GM12878 (cell line): ENCODE results near the gene HJV. TPM values are rescaled to one million over a fixed set of nuclear protein-coding genes. Genes with fewer than 3 reads are reported as not detected.
"Not testable (repeated sequence)": the region's sequence is repeated elsewhere in the genome, so short reads cannot be mapped to it uniquely, and the experiment has no call there.

Source experiments
- ATAC-seq: fragments of 200-7000 bp; cut with Tn5 transposase; 3 replicates; pipeline ENCODE4 v1.9.1; 2020; ENCODE audit warnings: mild to moderate bottlenecking, moderate library complexity
- BruUV-seq: library from RNA; stranded (reverse); fragments of 400-500 nt; replicated peaks from 2 replicates; lab custom pipeline; 2021; lab: Mats Ljungman, UMichigan
- CTCF ChIA-PET: fragments of 300-600 bp; sonication (Branson Sonifier 250); formaldehyde crosslinking; extraction: SDS; loops from one replicate; lab custom pipeline; 2021; ENCODE audit warnings: inconsistent platforms; lab: Yijun Ruan, JAX
- POLR2A ChIA-PET: fragments of 350-600 bp; formaldehyde crosslinking; extraction: SDS; loops from one replicate; lab custom pipeline; 2021; ENCODE audit warnings: inconsistent platforms; lab: Charles Lee
- RAD21 ChIA-PET: fragments of 300-600 bp; sonication (Branson Sonifier 250); formaldehyde crosslinking; loops from one replicate; lab custom pipeline; 2023; ENCODE audit warnings: antibody characterized with exemption; ENCODE audit not compliant: unreplicated experiment; lab: Charles Lee
- SMC1A ChIA-PET: fragments of 300-600 bp; sonication (Branson Sonifier 250); formaldehyde crosslinking; loops from one replicate; lab custom pipeline; 2023; ENCODE audit not compliant: unreplicated experiment, uncharacterized antibody; lab: Charles Lee
- DNase-seq: peaks from one replicate; pipeline ENCODE4 v3.0.0-alpha.2; 2011; ENCODE audit warnings: low read depth, low spot score
- FAIRE-seq: peaks from 3 replicates; lab custom pipeline; 2011; peaks lifted over from hg19 to GRCh38; lab: Jason Lieb, UNC
- H2AFZ ChIP-seq: 2 replicates; pipeline ENCODE4 v1.6.0; 2011; ENCODE audit warnings: low read depth, low read length, control low read depth; ENCODE audit not compliant: control insufficient read depth
- H3K27ac ChIP-seq: 2 replicates; pipeline ENCODE4 v1.5.1; 2011; ENCODE audit warnings: control low read depth; ENCODE audit not compliant: control insufficient read depth, insufficient read depth
- H3K27me3 ChIP-seq, 2 experiments: replicated peaks in 1 of 2; 2 replicates each; pipeline versions ENCODE4 v1.6.0 to v1.6.1; 2011; ENCODE audit warnings: low read length in 1 of 2; ENCODE audit not compliant: control insufficient read depth in 2 of 2, insufficient read depth in 2 of 2
- H3K36me3 ChIP-seq, 2 experiments: 2 replicates each; pipeline ENCODE4 v1.5.1; 2011; ENCODE audit warnings: low read length in 1 of 2; ENCODE audit not compliant: control insufficient read depth in 2 of 2, insufficient read depth in 2 of 2
- H3K4me1 ChIP-seq: 2 replicates; pipeline ENCODE4 v1.6.1; 2011; ENCODE audit warnings: mild to moderate bottlenecking, low read length, moderate library complexity, mixed read lengths; ENCODE audit not compliant: control insufficient read depth, insufficient read depth
- H3K4me2 ChIP-seq: 2 replicates; pipeline ENCODE4 v1.6.0; 2011; ENCODE audit warnings: control low read depth; ENCODE audit not compliant: control insufficient read depth, insufficient read depth
- H3K4me3 ChIP-seq: fragments of 200-600 bp; sonication (generic); 2 replicates; pipeline ENCODE4 v1.5.1; 2016
- H3K79me2 ChIP-seq: 2 replicates; pipeline ENCODE4 v1.6.0; 2011; ENCODE audit warnings: low read length; ENCODE audit not compliant: control insufficient read depth, insufficient read depth
- H3K9ac ChIP-seq: 2 replicates; pipeline ENCODE4 v1.8.0; 2011; ENCODE audit warnings: low read length, control low read depth, mixed read lengths; ENCODE audit not compliant: control insufficient read depth, insufficient read depth
- H3K9me3 ChIP-seq: replicated peaks from 3 replicates; pipeline ENCODE4 v1.5.1; 2011; ENCODE audit warnings: mild to moderate bottlenecking, low read length; ENCODE audit not compliant: control insufficient read depth, insufficient read depth
- H4K20me1 ChIP-seq: 2 replicates; pipeline ENCODE4 v1.6.0; 2011; ENCODE audit not compliant: control insufficient read depth, insufficient read depth
- BRCA1 ChIP-seq: IDR thresholded peaks from 2 replicates; pipeline ENCODE4 v1.6.1; 2011; ENCODE audit warnings: low read depth, low read length, improper control_type of control experiment
- GATAD2B ChIP-seq: fragments of 450-650 bp; conservative IDR thresholded peaks from 2 replicates; pipeline ENCODE4 v1.6.1; 2017; ENCODE audit warnings: low read depth, mild to moderate bottlenecking, moderate library complexity
- ZNF622 ChIP-seq: fragments of 450-650 bp; IDR thresholded peaks from 2 replicates; pipeline ENCODE4 v1.6.1; 2017; ENCODE audit warnings: mild to moderate bottlenecking, inconsistent platforms
- WGBS: methylation state at CpG from one replicate; pipeline ENCODE4 v1.1.6; 2016; ENCODE audit warnings: low lambda C conversion rate; ENCODE audit not compliant: insufficient replicate concordance, insufficient coverage; ENCODE audit errors: missing lambda C conversion rate; 5-methylcytosine and 5-hydroxymethylcytosine counted together
- in situ Hi-C: fragments of 300-500 bp; cut with MboI; formaldehyde crosslinking; loops from 9 replicates; pipeline ENCODE4 v1.14.3; 2018; ENCODE audit warnings: mixed read lengths
- intact Hi-C: fragments of 100-400 bp; cut with micrococcal nuclease; formaldehyde crosslinking; loops from one replicate; pipeline ENCODE4 v1.14.2; 2022; ENCODE audit not compliant: unreplicated experiment
- polyA plus RNA-seq, 11 experiments: library from polyadenylated mRNA; depleted of rRNA in 4 of 11; unstranded in 6 of 11; stranded (reverse) in 5 of 11; fragments of >200 nt; fragmentation: Nextera tagmentation in 4 of 11; fragmentation: Illumina TruSeq in 1 of 11; extraction: Ambion mirVana in 4 of 11; extraction: Trizol in 1 of 11; gene quantifications; 1 replicate in 1 of 11; 2 replicates in 10 of 11; pipeline versions ENCODE4 v1.2.1 to v1.2.3, GENCODE V29; 2011 to 2016; ENCODE audit warnings: inconsistent platforms in 2 of 11, missing spikeins in 2 of 11, low read depth in 1 of 11
- total RNA-seq, 4 experiments: library from RNA; depleted of rRNA in 3 of 4; stranded (reverse); fragments of >200 nt in 3 of 4; fragmentation: Illumina TruSeq in 1 of 4; extraction: Trizol in 1 of 4; gene quantifications; 2 replicates each; pipeline versions ENCODE4 v1.2.1 to v1.2.3, GENCODE V29; 2013 to 2021
- TF ChIP-seq, protein P1 (sequence below): fragments of 450-650 bp; IDR thresholded peaks from 2 replicates; pipeline ENCODE4 v1.6.1; 2017; ENCODE audit warnings: mild to moderate bottlenecking, moderate library complexity
- TF ChIP-seq, protein P2 (sequence below): fragments of 150-350 bp; IDR thresholded peaks from 2 replicates; pipeline ENCODE4 v1.6.1; 2014; ENCODE audit warnings: mild to moderate bottlenecking, low read depth, low read length

Gene HJV
- total and polyA plus RNA-seq, 10 of the 15 experiments (the other 5 are each of a cell fraction or from before 2014, with no cell fraction given), result not detected

DNA sequence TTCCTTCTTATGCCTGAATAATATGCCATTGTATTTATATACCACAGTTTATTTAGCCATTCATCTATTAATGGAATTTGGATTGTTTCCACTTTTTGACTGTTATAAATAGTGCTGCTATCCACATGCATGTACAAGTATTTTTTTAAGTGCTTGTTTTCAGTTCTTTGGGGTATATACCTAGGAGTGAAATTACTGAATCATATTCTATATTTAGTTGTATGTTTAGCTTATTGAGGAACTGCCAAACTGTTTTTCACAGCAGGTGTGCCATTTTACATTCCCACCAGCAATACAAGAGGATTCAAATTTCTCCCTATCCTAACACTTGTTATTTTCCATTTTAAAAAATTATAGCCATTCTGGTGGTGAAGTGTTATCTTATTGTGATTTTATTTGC, 7.6 kb upstream of the HJV start (continued):
- TF ChIP-seq, protein P1, sequence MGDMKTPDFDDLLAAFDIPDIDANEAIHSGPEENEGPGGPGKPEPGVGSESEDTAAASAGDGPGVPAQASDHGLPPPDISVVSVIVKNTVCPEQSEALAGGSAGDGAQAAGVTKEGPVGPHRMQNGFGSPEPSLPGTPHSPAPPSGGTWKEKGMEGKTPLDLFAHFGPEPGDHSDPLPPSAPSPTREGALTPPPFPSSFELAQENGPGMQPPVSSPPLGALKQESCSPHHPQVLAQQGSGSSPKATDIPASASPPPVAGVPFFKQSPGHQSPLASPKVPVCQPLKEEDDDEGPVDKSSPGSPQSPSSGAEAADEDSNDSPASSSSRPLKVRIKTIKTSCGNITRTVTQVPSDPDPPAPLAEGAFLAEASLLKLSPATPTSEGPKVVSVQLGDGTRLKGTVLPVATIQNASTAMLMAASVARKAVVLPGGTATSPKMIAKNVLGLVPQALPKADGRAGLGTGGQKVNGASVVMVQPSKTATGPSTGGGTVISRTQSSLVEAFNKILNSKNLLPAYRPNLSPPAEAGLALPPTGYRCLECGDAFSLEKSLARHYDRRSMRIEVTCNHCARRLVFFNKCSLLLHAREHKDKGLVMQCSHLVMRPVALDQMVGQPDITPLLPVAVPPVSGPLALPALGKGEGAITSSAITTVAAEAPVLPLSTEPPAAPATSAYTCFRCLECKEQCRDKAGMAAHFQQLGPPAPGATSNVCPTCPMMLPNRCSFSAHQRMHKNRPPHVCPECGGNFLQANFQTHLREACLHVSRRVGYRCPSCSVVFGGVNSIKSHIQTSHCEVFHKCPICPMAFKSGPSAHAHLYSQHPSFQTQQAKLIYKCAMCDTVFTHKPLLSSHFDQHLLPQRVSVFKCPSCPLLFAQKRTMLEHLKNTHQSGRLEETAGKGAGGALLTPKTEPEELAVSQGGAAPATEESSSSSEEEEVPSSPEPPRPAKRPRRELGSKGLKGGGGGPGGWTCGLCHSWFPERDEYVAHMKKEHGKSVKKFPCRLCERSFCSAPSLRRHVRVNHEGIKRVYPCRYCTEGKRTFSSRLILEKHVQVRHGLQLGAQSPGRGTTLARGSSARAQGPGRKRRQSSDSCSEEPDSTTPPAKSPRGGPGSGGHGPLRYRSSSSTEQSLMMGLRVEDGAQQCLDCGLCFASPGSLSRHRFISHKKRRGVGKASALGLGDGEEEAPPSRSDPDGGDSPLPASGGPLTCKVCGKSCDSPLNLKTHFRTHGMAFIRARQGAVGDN, result no peak
- TF ChIP-seq, protein P2, sequence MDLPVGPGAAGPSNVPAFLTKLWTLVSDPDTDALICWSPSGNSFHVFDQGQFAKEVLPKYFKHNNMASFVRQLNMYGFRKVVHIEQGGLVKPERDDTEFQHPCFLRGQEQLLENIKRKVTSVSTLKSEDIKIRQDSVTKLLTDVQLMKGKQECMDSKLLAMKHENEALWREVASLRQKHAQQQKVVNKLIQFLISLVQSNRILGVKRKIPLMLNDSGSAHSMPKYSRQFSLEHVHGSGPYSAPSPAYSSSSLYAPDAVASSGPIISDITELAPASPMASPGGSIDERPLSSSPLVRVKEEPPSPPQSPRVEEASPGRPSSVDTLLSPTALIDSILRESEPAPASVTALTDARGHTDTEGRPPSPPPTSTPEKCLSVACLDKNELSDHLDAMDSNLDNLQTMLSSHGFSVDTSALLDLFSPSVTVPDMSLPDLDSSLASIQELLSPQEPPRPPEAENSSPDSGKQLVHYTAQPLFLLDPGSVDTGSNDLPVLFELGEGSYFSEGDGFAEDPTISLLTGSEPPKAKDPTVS, result no peak
- TF ChIP-seq GATAD2B (no peak), ZNF622 (no peak), BRCA1 (no peak)
- TF ChIP-seq, all 136 proteins: peak for 0

DNA sequence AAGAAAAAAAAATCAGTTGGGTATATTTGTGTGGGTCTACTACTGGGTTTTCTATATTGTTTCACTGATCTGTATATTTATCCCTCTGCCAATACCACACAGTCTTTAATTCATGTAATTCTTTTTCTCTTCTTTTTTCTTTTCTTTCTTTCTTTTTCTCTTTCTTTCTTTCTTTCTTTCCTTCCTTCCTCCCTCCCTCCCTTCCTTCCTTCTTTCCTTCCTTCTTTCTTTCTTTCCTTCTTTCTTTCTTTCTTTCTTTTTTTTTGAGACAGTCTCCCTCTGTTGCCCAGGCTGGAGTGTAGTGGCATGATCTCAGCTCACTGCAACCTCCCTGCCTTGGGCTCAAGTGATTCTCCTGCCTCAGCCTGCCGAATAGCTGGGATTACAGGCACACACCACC, 5.1 kb upstream of the HJV start:
- H4K20me1 ChIP-seq, H3K9ac ChIP-seq, in situ Hi-C loops, H3K4me3 ChIP-seq, H3K4me1 ChIP-seq, RAD21 ChIA-PET, H3K27me3 ChIP-seq, intact Hi-C loops, H3K36me3 ChIP-seq, H3K4me2 ChIP-seq, H3K27ac ChIP-seq, POLR2A ChIA-PET, BruUV-seq, H2AFZ ChIP-seq, SMC1A ChIA-PET, DNase-seq, ATAC-seq, H3K9me3 ChIP-seq, H3K79me2 ChIP-seq, FAIRE-seq: not testable (repeated sequence)
- CTCF ChIA-PET, result interaction anchor here (0.6 to 1.9 kb wide), 4 partner anchors 9 to 180 kb away, joined by 3 to 5 read pairs (median 4); no protein-coding TSS in a partner anchor
- 55% methylated on average over 1 of the region's 1 CpG for WGBS

DNA sequence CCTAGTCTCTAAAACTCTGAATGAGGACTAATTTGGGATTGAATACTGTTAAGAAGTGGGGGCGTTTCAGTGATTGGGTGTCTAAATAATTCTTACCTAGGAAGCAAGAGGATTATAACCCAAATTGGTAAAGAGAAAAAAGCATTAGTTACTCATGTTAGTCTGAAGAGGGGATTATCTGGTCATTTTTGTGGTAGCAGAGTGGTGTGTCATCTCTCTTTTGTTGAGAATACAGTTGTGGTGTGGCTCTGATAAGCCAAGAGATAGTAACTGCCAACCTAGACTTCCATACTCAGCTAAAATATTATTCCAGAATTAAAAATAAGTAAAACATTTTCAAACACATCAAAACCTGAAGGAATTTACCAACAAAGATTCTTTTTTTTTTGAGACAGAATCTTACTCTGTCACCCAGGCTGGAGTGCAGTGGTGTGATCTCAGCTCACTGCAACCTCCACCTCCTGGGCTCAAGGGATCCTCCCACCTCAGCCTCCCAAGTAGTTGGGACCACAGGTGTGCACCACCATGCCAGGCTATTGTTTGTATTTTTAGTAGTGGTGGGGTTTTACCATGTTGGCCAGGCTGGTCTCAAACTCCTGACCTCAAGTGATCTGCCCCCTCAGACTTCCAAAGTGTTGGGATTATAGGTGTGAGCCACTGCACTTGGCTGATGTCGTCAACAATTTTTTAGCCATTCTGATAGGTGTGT, 4.4 kb upstream of the HJV start:
- H3K36me3 ChIP-seq, in situ Hi-C loops, H3K79me2 ChIP-seq, H3K4me2 ChIP-seq, H3K4me3 ChIP-seq, intact Hi-C loops, H3K27me3 ChIP-seq, H3K9me3 ChIP-seq, H3K9ac ChIP-seq, H2AFZ ChIP-seq, H3K4me1 ChIP-seq, H3K27ac ChIP-seq, BruUV-seq, RAD21 ChIA-PET, FAIRE-seq, H4K20me1 ChIP-seq, ATAC-seq, DNase-seq: not testable (repeated sequence)
- 26% methylated on average over 2 of the region's 2 CpGs for WGBS
- POLR2A ChIA-PET, result interaction anchor here (1.2 kb wide), 1 partner anchor 18 kb away, joined by 3 read pairs; no protein-coding TSS in a partner anchor
- SMC1A ChIA-PET, result interaction anchor here (0.6 to 1.1 kb wide), 3 partner anchors 10 to 421 kb away, joined by 3 to 5 read pairs (median 3); no protein-coding TSS in a partner anchor
- CTCF ChIA-PET, result interaction anchor here (0.6 to 1.9 kb wide), 5 partner anchors 9 to 179 kb away, joined by 3 to 5 read pairs (median 4); no protein-coding TSS in a partner anchor
